OCI-LY1 (cell line): ENCODE measurements around the gene MVB12B.
"Not testable (repeated sequence)": the region's sequence is repeated elsewhere in the genome, so short reads cannot be mapped to it uniquely, and the experiment has no call there.

Source experiments
- H2AFZ ChIP-seq: fragments of 200-600 bp; sonication (generic), shearing (Covaris generic); 2 replicates; pipeline ENCODE4 v1.6.0; 2014; ENCODE audit warnings: antibody characterized with exemption, mild to moderate bottlenecking, low read length
- H3F3A ChIP-seq: fragments of 200-600 bp; sonication (generic), shearing (Covaris generic); 2 replicates; pipeline ENCODE4 v1.6.0; 2014; ENCODE audit warnings: mild to moderate bottlenecking, antibody characterized with exemption, low read length, moderate library complexity; ENCODE audit not compliant: insufficient read depth
- H3K27ac ChIP-seq: fragments of 200-600 bp; sonication (generic); 2 replicates; pipeline ENCODE4 v1.5.1; 2014; ENCODE audit warnings: low read length, mixed run types, mild to moderate bottlenecking, low read depth; ENCODE audit not compliant: poor library complexity, severe bottlenecking
- H3K27me3 ChIP-seq: fragments of 200-600 bp; sonication (generic); 2 replicates; pipeline ENCODE4 v1.6.0; 2014; ENCODE audit warnings: antibody characterized with exemption, mild to moderate bottlenecking, low read length, moderate library complexity; ENCODE audit not compliant: insufficient read depth
- H3K36me3 ChIP-seq: fragments of 200-600 bp; sonication (generic); 2 replicates; pipeline ENCODE4 v1.6.1; 2014; ENCODE audit warnings: mild to moderate bottlenecking, antibody characterized with exemption, low read length, moderate library complexity, mixed read lengths; ENCODE audit not compliant: insufficient read depth
- H3K4me1 ChIP-seq: fragments of 200-600 bp; sonication (generic); 2 replicates; pipeline ENCODE4 v1.5.1; 2014; ENCODE audit warnings: mild to moderate bottlenecking, low read length, moderate library complexity; ENCODE audit not compliant: insufficient read depth, severe bottlenecking
- H3K4me2 ChIP-seq: fragments of 200-600 bp; sonication (generic), shearing (Covaris generic); 2 replicates; pipeline ENCODE4 v1.6.1; 2014; ENCODE audit warnings: low read length
- H3K4me3 ChIP-seq: fragments of 200-600 bp; sonication (generic); 2 replicates; pipeline ENCODE4 v1.5.1; 2014; ENCODE audit warnings: low read length, low read depth, mild to moderate bottlenecking, mixed read lengths; ENCODE audit not compliant: poor library complexity, severe bottlenecking
- H3K79me2 ChIP-seq: fragments of 200-600 bp; shearing (Covaris generic); 2 replicates; pipeline ENCODE4 v1.6.1; 2016; ENCODE audit warnings: mixed run types, low read length, mixed read lengths; ENCODE audit not compliant: insufficient read depth
- H3K9ac ChIP-seq: fragments of 200-600 bp; sonication (generic), shearing (Covaris generic); 2 replicates; pipeline ENCODE4 v1.6.1; 2014; ENCODE audit warnings: mild to moderate bottlenecking, low read length, mixed read lengths
- H3K9me2 ChIP-seq: fragments of 200-600 bp; sonication (generic), shearing (Covaris generic); 2 replicates; pipeline ENCODE4 v1.6.1; 2014; ENCODE audit warnings: low read depth, mild to moderate bottlenecking, low read length, mixed read lengths
- H3K9me3 ChIP-seq: fragments of 200-600 bp; shearing (Covaris generic); 2 replicates; pipeline ENCODE4 v1.6.1; 2014; ENCODE audit warnings: low read length, mixed read lengths
- H4K20me1 ChIP-seq: fragments of 200-600 bp; sonication (generic), shearing (Covaris generic); 2 replicates; pipeline ENCODE4 v1.6.0; 2016; ENCODE audit warnings: mild to moderate bottlenecking, low read length; ENCODE audit not compliant: insufficient read depth
- EZH2 ChIP-seq: fragments of 200-600 bp; sonication (generic), shearing (Covaris generic); IDR thresholded peaks from 2 replicates; pipeline ENCODE4 v1.8.0; 2017; ENCODE audit warnings: borderline replicate concordance, mixed run types, mild to moderate bottlenecking, antibody characterized with exemption, low read length, moderate library complexity, mixed read lengths
- TF ChIP-seq, protein P1 (sequence below): fragments of 200-600 bp; sonication (generic), shearing (Covaris generic); IDR thresholded peaks from 2 replicates; pipeline ENCODE4 v1.5.1; 2017; ENCODE audit warnings: mild to moderate bottlenecking, antibody characterized with exemption, low read length, moderate library complexity, mixed read lengths

MVB12B gene

DNA sequence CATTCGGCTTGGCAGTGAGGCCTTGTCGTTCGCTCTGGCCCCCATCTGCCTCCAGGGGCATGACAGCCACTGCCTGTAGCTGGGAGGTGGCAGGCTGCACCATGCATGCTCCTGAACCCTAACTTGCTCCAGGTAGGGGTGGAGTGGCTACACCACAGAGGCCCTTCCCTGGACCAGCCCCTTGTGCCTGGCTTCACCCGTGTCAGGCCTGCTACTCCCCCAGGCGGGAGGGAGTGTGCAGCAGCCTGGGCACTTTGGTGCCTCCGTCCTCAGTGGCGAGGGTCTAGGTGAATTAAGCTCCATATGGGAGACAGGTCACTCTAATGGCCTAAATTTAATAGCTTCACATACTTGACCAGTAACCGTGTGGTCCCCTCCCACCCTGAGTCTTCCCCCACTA lies 227.7 kb downstream of the MVB12B start:
- Histone ChIP-seq H3K27ac (no peak overlapping the region), H3K36me3 (no peaks in the 10 kb centered on the region), H3K4me3 (no peak overlapping the region), H3K79me2 (no peaks in the 10 kb centered on the region), H3K27me3 (no peaks in the 10 kb centered on the region; the same call in 1 of the 2 replicates), H3K9ac (no peak overlapping the region), H3K9me3 (no peaks in the 10 kb centered on the region), H3K4me2 (no peak overlapping the region), H2AFZ (no peak overlapping the region), H3K9me2 (no peaks in the 10 kb centered on the region), H3F3A (no peaks in the 10 kb centered on the region), H4K20me1 (no peaks in the 10 kb centered on the region), H3K4me1 (no peaks in the 10 kb centered on the region)
- TF ChIP-seq EZH2 = no peak
- TF ChIP-seq, protein P1, sequence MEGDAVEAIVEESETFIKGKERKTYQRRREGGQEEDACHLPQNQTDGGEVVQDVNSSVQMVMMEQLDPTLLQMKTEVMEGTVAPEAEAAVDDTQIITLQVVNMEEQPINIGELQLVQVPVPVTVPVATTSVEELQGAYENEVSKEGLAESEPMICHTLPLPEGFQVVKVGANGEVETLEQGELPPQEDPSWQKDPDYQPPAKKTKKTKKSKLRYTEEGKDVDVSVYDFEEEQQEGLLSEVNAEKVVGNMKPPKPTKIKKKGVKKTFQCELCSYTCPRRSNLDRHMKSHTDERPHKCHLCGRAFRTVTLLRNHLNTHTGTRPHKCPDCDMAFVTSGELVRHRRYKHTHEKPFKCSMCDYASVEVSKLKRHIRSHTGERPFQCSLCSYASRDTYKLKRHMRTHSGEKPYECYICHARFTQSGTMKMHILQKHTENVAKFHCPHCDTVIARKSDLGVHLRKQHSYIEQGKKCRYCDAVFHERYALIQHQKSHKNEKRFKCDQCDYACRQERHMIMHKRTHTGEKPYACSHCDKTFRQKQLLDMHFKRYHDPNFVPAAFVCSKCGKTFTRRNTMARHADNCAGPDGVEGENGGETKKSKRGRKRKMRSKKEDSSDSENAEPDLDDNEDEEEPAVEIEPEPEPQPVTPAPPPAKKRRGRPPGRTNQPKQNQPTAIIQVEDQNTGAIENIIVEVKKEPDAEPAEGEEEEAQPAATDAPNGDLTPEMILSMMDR = no peak

DNA sequence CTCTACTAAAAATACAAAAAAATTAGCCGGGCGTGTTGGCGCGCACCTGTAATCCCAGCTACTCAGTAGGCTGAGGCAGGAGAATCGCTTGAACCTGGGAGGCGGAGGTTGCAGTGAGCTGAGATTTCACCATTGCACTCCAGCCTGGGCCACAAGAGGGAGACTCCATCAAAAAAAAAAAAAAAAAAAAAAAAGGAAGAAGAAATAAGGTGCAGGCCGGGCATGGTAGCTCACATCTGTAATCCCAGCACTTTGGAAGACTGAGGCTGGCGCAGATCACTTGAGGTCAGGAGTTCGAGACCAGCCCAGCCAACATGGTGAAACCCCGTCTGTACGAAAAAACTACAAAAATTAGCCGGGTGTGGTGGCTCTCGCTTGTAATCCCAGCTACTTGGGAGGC lies 228.8 kb downstream of the MVB12B start:
- not testable (repeated sequence) for H3K4me1 ChIP-seq, H3K9me3 ChIP-seq, H3F3A ChIP-seq, H3K9ac ChIP-seq, H3K4me2 ChIP-seq, H3K9me2 ChIP-seq, H3K79me2 ChIP-seq, H2AFZ ChIP-seq, H4K20me1 ChIP-seq, H3K27ac ChIP-seq, H3K27me3 ChIP-seq, H3K4me3 ChIP-seq, H3K36me3 ChIP-seq
